Measurements from ENCODE around the gene YBEY.

The YBEY gene

GRCh38 chr21:46334351-46335140, 48.4 kb downstream of the YBEY start:
- no peak for DNase-seq

GRCh38 chr21:46336603-46337002, 50.5 kb downstream of the YBEY start:
- DNase-seq = no peak

- no peak for DNase-seq
These were observed 54.9 kb downstream of the YBEY start for GRCh38 chr21:46340998-46341397.

GRCh38 chr21:46344219-46344915, 58.2 kb downstream of the YBEY start:
- no peak for DNase-seq

GRCh38 chr21:46345861-46346260, 59.7 kb downstream of the YBEY start:
- DNase-seq = no peak

- DNase-seq = no peak
These were observed 60.4 kb downstream of the YBEY start for GRCh38 chr21:46346296-46347202.

- DNase-seq = no peak
These were observed 61.0 kb downstream of the YBEY start for GRCh38 chr21:46347203-46347550.

Data from CD4-positive, alpha-beta T cell treated with Interleukin-4 for 1 hour (primary cell).